Tibial artery (tissue), 4 donors: ENCODE data around the gene DGCR6L.
"Not testable (repeated sequence)": the region's sequence is repeated elsewhere in the genome, so short reads cannot be mapped to it uniquely, and the experiment has no call there.

Source experiments
- DNase-seq, 2 donors: peaks; one replicate each; pipeline ENCODE4 v3.0.0-alpha.2; 2019
- H3K27ac ChIP-seq, 2 donors: fragments of 200-600 bp; sonication (generic) in 1 of 2; 1 replicate in 1 of 2; 2 replicates in 1 of 2; pipeline ENCODE4 v1.5.1; 2018 to 2019; ENCODE audit warnings: mild to moderate bottlenecking in 1 of 2
- H3K27me3 ChIP-seq, 2 donors: fragments of 200-600 bp; sonication (generic) in 1 of 2; one replicate each; pipeline versions ENCODE4 v1.5.1 to v1.6.0; 2016 to 2019
- H3K36me3 ChIP-seq, 3 donors: fragments of 200-600 bp; sonication (generic) in 2 of 3; one replicate each; pipeline ENCODE4 v1.5.1; 2016 to 2019; ENCODE audit warnings: mild to moderate bottlenecking in 2 of 3
- H3K4me1 ChIP-seq, 4 donors: fragments of 200-600 bp; sonication (generic) in 2 of 4; 1 replicate in 3 of 4; 2 replicates in 1 of 4; pipeline ENCODE4 v1.5.1; 2016 to 2019
- H3K4me3 ChIP-seq, 2 donors: fragments of 200-600 bp; sonication (generic) in 1 of 2; 1 replicate in 1 of 2; 2 replicates in 1 of 2; pipeline ENCODE4 v1.5.1; 2018 to 2019; ENCODE audit warnings: mild to moderate bottlenecking in 2 of 2
- H3K9me3 ChIP-seq, 3 donors: fragments of 200-600 bp; sonication (generic) in 1 of 3; one replicate each; pipeline ENCODE4 v1.5.1; 2016 to 2019
- CTCF ChIP-seq, 2 experiments: fragments of 200-600 bp in 1 of 2; fragments of 450-650 bp in 1 of 2; IDR thresholded peaks; one replicate each; pipeline ENCODE4 v1.5.1; 2017 to 2019; ENCODE audit warnings: antibody characterized with exemption in 2 of 2, mild to moderate bottlenecking in 1 of 2, moderate library complexity in 1 of 2
- intact Hi-C: fragments of 100-400 bp; cut with DNase I; formaldehyde crosslinking; loops from one replicate; pipeline ENCODE4 v1.15.0; 2023; ENCODE audit warnings: low total_unique reads

Gene DGCR6L

DNA sequence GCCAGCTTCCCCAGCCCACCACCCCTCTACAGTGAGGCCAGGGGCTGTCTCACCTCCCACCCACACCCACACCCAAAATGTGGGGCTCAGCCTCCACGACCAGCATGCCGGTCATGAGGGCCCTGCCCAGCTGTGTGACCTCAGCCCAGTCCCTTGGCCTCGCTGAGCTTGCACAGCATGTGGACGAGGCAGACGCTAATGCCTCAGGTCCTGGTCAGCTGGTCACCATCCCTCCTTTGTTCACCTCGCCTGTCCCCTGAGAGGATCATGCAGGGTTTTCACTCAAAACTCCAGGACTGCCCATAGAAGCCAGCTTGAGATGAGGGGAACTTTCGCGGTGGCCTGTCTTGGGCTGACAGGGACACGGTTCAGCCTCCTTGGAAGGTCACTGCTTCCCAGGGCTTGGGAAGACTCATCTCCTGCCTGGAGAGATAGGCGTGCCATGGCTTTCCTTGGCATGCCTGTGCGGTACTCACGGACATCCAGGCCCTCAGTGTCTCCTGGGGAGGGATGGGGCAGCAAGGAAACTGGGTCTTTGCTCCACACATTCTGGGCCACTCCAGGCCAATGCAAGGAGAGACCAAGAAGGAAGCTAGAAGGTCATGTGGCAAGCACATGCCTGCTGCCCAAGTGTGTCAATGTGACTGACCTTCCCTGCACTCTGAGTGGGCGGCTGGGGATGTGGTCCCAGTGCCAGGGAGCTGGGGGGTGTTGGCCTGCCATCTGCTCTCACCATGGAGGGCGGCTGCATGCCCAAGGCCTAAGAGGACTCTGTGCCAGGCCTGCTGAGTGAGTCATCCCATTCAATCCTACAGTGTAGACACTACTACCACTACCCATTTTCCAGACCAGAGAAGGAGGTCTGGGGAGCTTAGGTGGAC, 48.5 kb downstream of the DGCR6L start:
- Histone ChIP-seq H3K27ac (no peak overlapping the region), H3K4me1 (peaks cover 0 to 17% (median 12%) of the 10 kb centered on the region in 4 donors), H3K36me3 (no peaks in the 10 kb centered on the region), H3K27me3 (peaks cover 0 to 25% of the 10 kb centered on the region in 2 donors), H3K9me3 (no peaks in the 10 kb centered on the region), H3K4me3 (no peak overlapping the region)
- intact Hi-C loops, result no loop called here
- no peak for TF ChIP-seq CTCF (IDR thresholded peaks at IDR 0.05)
- DNase-seq, result no peak

DNA sequence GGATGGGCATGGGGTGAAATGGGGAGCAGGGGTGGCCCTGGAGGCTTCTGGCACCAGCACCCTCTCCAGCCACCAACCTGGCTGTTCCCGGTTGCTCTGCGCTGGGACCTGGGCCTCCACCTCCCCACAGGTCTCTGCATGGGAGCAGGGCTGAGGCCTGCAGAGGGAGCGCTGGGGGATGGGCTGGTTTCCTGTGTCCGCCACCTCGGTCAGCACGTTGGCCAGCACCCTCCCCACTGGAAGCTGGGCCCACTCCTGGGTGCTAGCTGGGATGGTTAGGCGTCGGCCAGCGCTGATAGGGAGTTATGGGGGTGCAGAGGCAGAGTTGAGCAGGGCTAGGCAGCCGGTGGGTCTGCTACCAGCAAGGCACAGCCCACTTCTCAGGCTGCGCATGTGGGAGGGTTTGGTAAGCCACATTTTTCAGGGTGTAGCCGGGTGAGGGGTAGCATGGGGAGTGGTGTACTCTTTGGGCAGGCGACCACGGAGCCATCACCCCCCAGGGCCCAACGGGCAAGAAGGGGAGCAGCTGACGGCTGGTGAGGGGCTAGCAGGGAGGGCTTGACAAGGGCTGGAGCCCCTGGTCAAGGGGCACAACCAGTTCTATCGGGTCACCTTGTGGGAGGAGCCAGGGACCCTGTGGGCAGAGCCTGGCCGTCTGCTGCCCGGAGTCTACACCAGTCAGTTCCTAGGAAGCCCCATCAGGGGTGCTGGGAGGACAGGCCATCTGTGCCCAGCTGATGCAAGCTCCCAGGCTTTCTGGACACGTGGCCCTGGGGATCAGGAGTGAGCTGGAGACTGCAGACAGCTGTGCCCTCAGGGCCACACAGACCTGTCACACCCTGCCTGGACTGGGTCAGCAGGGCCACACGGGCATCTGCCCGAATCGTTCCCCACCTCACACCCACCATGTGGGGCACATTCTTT, 49.4 kb downstream of the DGCR6L start:
- peaks cover 0 to 17% (median 12%) of the 10 kb centered on the region in 4 donors for H3K4me1 ChIP-seq
- H3K9me3 ChIP-seq, H3K4me3 ChIP-seq, H3K27ac ChIP-seq, H3K36me3 ChIP-seq, DNase-seq, intact Hi-C loops: not testable (repeated sequence)
- peaks cover 0 to 25% of the 10 kb centered on the region in 2 donors for H3K27me3 ChIP-seq

GRCh38 chr22:20269673-20270072, 50.2 kb downstream of the DGCR6L start:
- H3K9me3 ChIP-seq, H3K27ac ChIP-seq, H3K4me3 ChIP-seq, H3K36me3 ChIP-seq, DNase-seq, intact Hi-C loops: not testable (repeated sequence)
- Histone ChIP-seq H3K4me1 (peaks cover 0 to 17% (median 12%) of the 10 kb centered on the region in 4 donors), H3K27me3 (peaks cover 0 to 25% of the 10 kb centered on the region in 2 donors)

DNA sequence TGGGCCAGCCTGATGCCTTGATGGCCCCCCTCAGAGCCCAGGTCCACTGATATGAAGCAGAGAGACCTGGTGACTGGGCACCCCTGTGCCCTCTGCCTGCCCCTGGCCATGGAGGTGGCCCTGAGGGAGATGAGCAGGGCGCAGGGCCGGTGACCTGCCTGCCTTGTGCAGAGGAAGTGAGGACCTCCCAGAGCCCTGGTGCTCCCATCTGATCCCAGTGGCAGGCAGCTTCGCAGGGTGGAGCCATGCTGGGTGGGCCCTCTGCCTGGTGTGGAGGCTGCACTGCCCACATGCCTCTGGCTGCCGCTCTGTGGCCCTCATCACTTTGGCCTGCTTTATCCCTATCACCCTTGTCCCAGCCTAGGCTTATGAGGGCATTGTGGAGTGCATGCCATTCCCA, 50.7 kb downstream of the DGCR6L start:
- H3K9me3 ChIP-seq, H3K27ac ChIP-seq, H3K36me3 ChIP-seq, DNase-seq, H3K4me3 ChIP-seq, intact Hi-C loops: not testable (repeated sequence)
- H3K27me3 ChIP-seq, result peaks cover 0 to 25% of the 10 kb centered on the region in 2 donors
- peaks cover 0 to 17% (median 12%) of the 10 kb centered on the region in 4 donors for H3K4me1 ChIP-seq

- H3K36me3 ChIP-seq, result no peaks in the 10 kb centered on the region
- no peak for DNase-seq
- peak within 1 kb of the TSS; percentile 39 to 50 for H3K4me3 ChIP-seq
- peaks cover 0 to 17% (median 12%) of the 10 kb centered on the region in 4 donors for H3K4me1 ChIP-seq
- TF ChIP-seq CTCF (IDR thresholded peaks at IDR 0.05), result peak; percentile 66 to 84
- no peaks in the 10 kb centered on the region for H3K9me3 ChIP-seq
- H3K27ac ChIP-seq, result no peak within 1 kb of the TSS
- H3K27me3 ChIP-seq, result peaks cover 0 to 21% of the 10 kb centered on the region in 2 donors
- intact Hi-C loops, result loop anchor here (1.0 kb wide), 1 partner anchor 111 kb away; no protein-coding TSS in a partner anchor
Measured at GRCh38 chr22:20268279-20269012, 51.4 kb downstream of the DGCR6L start, which contains the start of gene RTN4R. Gene RTN4R, minus strand, starts transcription at chr22:20268318. Its CDS starts 226 bp downstream, at chr22:20268092.

- TF ChIP-seq CTCF (IDR thresholded peaks at IDR 0.05), result no peak
- Histone ChIP-seq H3K27me3 (peaks cover 0 to 13% of the 10 kb centered on the region in 2 donors), H3K27ac (no peak overlapping the region), H3K36me3 (no peaks in the 10 kb centered on the region), H3K4me1 (peaks cover 0 to 17% (median 12%) of the 10 kb centered on the region in 4 donors), H3K9me3 (no peaks in the 10 kb centered on the region), H3K4me3 (peak overlapping the region; percentile 39 to 50)
- no peak for DNase-seq
- intact Hi-C loops, result loop anchor here (1.0 kb wide), 1 partner anchor 110 kb away; no protein-coding TSS in a partner anchor
Measured at GRCh38 chr22:20267441-20268278, 52.2 kb downstream of the DGCR6L start.

DNA sequence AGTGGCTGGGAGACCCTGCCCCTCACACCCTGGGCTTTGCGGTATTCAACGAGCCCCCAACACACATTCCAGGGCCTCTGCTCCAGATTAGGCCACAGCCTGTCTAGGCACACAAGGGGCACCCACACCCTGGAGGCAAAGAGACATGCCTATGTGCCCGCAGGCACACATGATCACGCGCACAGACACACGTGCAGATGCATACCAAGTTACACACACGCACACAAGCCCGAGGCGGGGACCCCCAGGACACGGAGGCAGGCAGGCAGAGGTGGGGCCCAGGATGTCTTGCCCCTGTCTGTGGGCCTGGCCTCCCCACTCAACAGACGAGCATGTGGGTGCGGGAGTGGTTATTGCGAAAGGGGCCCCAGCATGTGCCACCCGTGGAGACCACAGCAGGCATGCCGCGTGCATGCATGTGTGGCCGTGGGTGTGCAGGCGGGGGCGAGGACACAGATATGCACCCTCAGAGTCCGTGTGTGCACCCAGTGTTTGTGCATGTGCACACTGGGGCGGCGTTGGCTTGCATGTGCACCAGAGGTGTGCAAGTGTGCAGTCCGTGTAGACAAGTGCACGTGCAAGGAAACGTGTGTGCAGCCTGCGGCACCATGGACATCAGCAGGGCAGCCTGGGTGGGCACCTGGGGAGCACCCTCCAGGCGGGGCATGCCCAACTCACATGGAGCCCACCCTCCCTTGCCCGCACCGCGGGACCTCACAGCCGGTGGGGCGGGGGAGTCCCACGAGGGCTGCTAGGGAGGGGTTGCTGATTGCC, 53.0 kb downstream of the DGCR6L start:
- H3K36me3 ChIP-seq, H3K27me3 ChIP-seq, intact Hi-C loops, H3K4me3 ChIP-seq, DNase-seq, H3K9me3 ChIP-seq, H3K27ac ChIP-seq: not testable (repeated sequence)
- peaks cover 0 to 17% (median 12%) of the 10 kb centered on the region in 4 donors for H3K4me1 ChIP-seq

DNA sequence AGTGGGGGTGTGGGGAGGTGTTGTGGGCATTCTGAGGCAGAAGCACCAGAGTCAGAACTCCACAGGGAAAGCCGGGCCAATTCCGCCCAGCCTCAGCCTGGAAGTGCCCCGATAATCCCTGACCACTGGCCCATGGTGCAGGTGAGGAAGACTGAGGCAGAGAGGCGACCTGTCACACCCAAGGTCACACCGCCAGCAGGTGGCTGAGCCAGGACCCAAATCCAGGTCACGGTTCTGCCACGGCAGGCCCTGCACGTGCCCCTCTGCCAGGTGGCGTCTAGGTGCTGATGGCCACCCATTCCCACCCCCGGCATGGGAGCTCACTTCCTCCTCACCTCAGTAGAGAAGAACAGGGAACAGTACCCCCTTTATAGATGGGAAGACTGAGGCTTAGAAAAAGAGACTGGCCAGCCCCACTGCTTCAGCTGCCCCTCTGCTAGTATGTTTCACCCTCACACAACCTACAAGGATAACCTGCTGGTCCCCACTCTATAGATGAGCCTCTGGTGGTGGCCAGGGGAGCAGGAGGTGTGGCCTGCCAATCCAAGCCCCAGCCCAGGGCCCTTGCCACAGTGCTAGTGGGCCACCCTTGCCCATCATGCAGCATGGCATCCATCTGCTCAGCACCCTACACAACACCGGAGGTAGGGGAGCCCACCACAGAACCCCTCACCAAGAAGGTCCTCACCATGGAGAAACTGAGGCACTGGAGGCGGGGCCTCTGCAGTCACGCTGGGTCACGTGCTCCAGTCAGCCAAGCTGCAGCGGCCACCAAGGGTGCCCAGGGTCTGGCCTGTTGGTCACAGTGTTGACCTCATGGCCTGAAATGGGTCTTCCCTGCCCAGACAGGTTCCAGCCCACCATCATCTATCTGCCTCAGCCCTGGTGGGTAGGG, 53.8 kb downstream of the DGCR6L start:
- H3K27me3 ChIP-seq, DNase-seq, H3K9me3 ChIP-seq, H3K36me3 ChIP-seq, H3K27ac ChIP-seq, H3K4me3 ChIP-seq, intact Hi-C loops: not testable (repeated sequence)
- H3K4me1 ChIP-seq, result peaks cover 0 to 17% (median 12%) of the 10 kb centered on the region in 4 donors
